ENCODE measurements around the gene ROBO1. TPM values are rescaled to one million over a fixed set of nuclear protein-coding genes. Genes with fewer than 3 reads are reported as not detected.

Gene ROBO1
- total RNA-seq, 4 donors from 2014 or later, result 25.0 to 42.6 (median 35.7) TPM

- no peak overlapping the region for H3K4me3 ChIP-seq
- H3K27me3 ChIP-seq, result no peaks in the 10 kb centered on the region
- WGBS, 2 donors, result 90% methylated on average over 3 of the region's 3 CpGs
- DNase-seq, result no peak
- no peaks in the 10 kb centered on the region for H3K36me3 ChIP-seq
- no peaks in the 10 kb centered on the region for H3K9me3 ChIP-seq
- intact Hi-C loops (cut with DNase I), result no loop called here
- no peak overlapping the region for H3K27ac ChIP-seq
- H3K4me1 ChIP-seq, result no peaks in the 10 kb centered on the region
- no peak for TF ChIP-seq CTCF (IDR thresholded peaks at IDR 0.05)
- no peak for TF ChIP-seq POLR2A (IDR thresholded peaks at IDR 0.05)
These were observed 952.8 kb downstream of the ROBO1 start for GRCh38 chr3:78814893-78815562.

- no peak for DNase-seq
- Histone ChIP-seq H3K27me3 (no peaks in the 10 kb centered on the region), H3K36me3 (no peaks in the 10 kb centered on the region), H3K4me1 (no peaks in the 10 kb centered on the region), H3K9me3 (no peaks in the 10 kb centered on the region), H3K27ac (no peak overlapping the region), H3K4me3 (no peak overlapping the region)
- WGBS, 2 donors, result 74 to 78% methylated on average over 3 of the region's 3 CpGs
- intact Hi-C loops (cut with DNase I), result no loop called here
- TF ChIP-seq POLR2A (IDR thresholded peaks at IDR 0.05) (no peak), CTCF (IDR thresholded peaks at IDR 0.05) (no peak)
These were observed 955.6 kb downstream of the ROBO1 start for GRCh38 chr3:78812166-78812565.

- intact Hi-C loops (cut with DNase I), result no loop called here
- no peak for DNase-seq
- Histone ChIP-seq H3K27me3 (no peaks in the 10 kb centered on the region), H3K4me3 (no peak overlapping the region), H3K36me3 (no peaks in the 10 kb centered on the region), H3K4me1 (peaks cover 0 to 5% (median 0%) of the 10 kb centered on the region in 3 donors), H3K9me3 (no peaks in the 10 kb centered on the region), H3K27ac (no peak overlapping the region)
- whole genome bisulfite sequencing, 2 donors, result 81 to 88% methylated on average over 4 of the region's 4 CpGs
- TF ChIP-seq CTCF (IDR thresholded peaks at IDR 0.05) (no peak), POLR2A (IDR thresholded peaks at IDR 0.05) (no peak)
These were observed 957.8 kb downstream of the ROBO1 start for GRCh38 chr3:78809966-78810365.

GRCh38 chr3:78804251-78805037 lies 963.4 kb downstream of the ROBO1 start:
- 12 to 22% methylated on average over 2 of the region's 2 CpGs for WGBS, 2 donors
- DNase-seq, result no peak
- H3K4me1 ChIP-seq, result peaks cover 0 to 39% (median 13%) of the 10 kb centered on the region in 3 donors
- no peaks in the 10 kb centered on the region for H3K27me3 ChIP-seq
- intact Hi-C loops (cut with DNase I), result no loop called here
- H3K4me3 ChIP-seq, result peak overlapping the region in 1 of 4 donors; percentile 10
- peak overlapping the region in 1 of 4 donors; percentile 26 for H3K27ac ChIP-seq
- no peaks in the 10 kb centered on the region for H3K9me3 ChIP-seq
- TF ChIP-seq CTCF (IDR thresholded peaks at IDR 0.05) (no peak), POLR2A (IDR thresholded peaks at IDR 0.05) (no peak)
- no peaks in the 10 kb centered on the region for H3K36me3 ChIP-seq

GRCh38 chr3:78802562-78802930 lies 965.3 kb downstream of the ROBO1 start:
- Histone ChIP-seq H3K36me3 (no peaks in the 10 kb centered on the region), H3K27me3 (no peaks in the 10 kb centered on the region), H3K4me1 (peaks cover 0 to 44% (median 13%) of the 10 kb centered on the region in 3 donors), H3K27ac (no peak overlapping the region), H3K4me3 (no peak overlapping the region), H3K9me3 (no peaks in the 10 kb centered on the region)
- WGBS, 2 donors, result 96% methylated on average over 1 of the region's 1 CpG
- no peak for DNase-seq
- intact Hi-C loops (cut with DNase I), result no loop called here
- TF ChIP-seq POLR2A (IDR thresholded peaks at IDR 0.05), result no peak
- TF ChIP-seq CTCF (IDR thresholded peaks at IDR 0.05), result no peak
